Gastrocnemius medialis (tissue), 4 donors: ENCODE data around the gene PDE4B.

ENCODE experiments used
- CTCF ChIP-seq, 5 experiments: fragments of 450-650 bp in 3 of 5; fragments of 200-600 bp in 2 of 5; sonication (generic) in 2 of 5; IDR thresholded peaks in 4 of 5; conservative IDR thresholded peaks in 1 of 5; 1 replicate in 4 of 5; 2 replicates in 1 of 5; pipeline ENCODE4 v1.5.1; 2016 to 2019; ENCODE audit warnings: antibody characterized with exemption in 5 of 5, mild to moderate bottlenecking in 3 of 5, moderate library complexity in 3 of 5
- POLR2A ChIP-seq, 2 donors: fragments of 450-650 bp; IDR thresholded peaks; one replicate each; pipeline ENCODE4 v1.6.1; 2017; ENCODE audit warnings: antibody characterized with exemption in 2 of 2, mild to moderate bottlenecking in 2 of 2, moderate library complexity in 2 of 2

GRCh38 chr1:66346057-66346795 lies 553.5 kb downstream of the PDE4B start:
- TF ChIP-seq CTCF (IDR thresholded peaks at IDR 0.05 in 4 of 5, conservative IDR thresholded peaks at IDR 0.05 in 1 of 5) = no peak
- TF ChIP-seq POLR2A (IDR thresholded peaks at IDR 0.05) = no peak
